LNCAP (cell line): Measurements from ENCODE around the gene CGB1.
A peak's percentile ranks its signal among the peaks of the same experiment; 100 is the strongest.

Experiments
- CTCF ChIP-seq: fragments of 450-650 bp; IDR thresholded peaks from 2 replicates; pipeline ENCODE4 v1.5.1; 2017; ENCODE audit warnings: mild to moderate bottlenecking

Gene CGB1

GRCh38 chr19:49020931-49021895 lies 15.5 kb downstream of the CGB1 start:
- TF ChIP-seq CTCF: no peak

- TF ChIP-seq CTCF: no peak
These were observed 16.4 kb downstream of the CGB1 start for GRCh38 chr19:49020342-49020741.

- TF ChIP-seq CTCF: no peak
These were observed 17.3 kb downstream of the CGB1 start for GRCh38 chr19:49019242-49019932.

GRCh38 chr19:49017666-49018351 lies 18.9 kb downstream of the CGB1 start:
- TF ChIP-seq CTCF: peak; percentile 25; the same call in 1 of the 2 replicates

GRCh38 chr19:49017041-49017665 lies 19.5 kb downstream of the CGB1 start, which contains the start of gene LHB:
Gene LHB, minus strand, starts transcription at chr19:49017091. Its CDS starts 10 bp downstream, at chr19:49017081.
- no peak for TF ChIP-seq CTCF

- TF ChIP-seq CTCF: no peak
These were observed 20.4 kb downstream of the CGB1 start for GRCh38 chr19:49016067-49016839.
